Measurements from ENCODE around the gene CYSRT1. TPM values are rescaled to one million over a fixed set of nuclear protein-coding genes. Genes with fewer than 3 reads are reported as not detected.

CYSRT1 gene
- total and polyA plus RNA-seq, 2 donors (not counting 3 experiments of a cell fraction or from before 2014, with no cell fraction given) = 0.44 to 1.1 TPM

- Histone ChIP-seq H3K9me3 (replicated peaks; ENCODE audit: control insufficient read depth, insufficient read depth, low read length) (no peaks in the 10 kb centered on the region), H3K9me1 (replicated peaks; ENCODE audit: control insufficient read depth, extremely low read depth, insufficient read depth, low read length) (no peaks in the 10 kb centered on the region), H3K79me2 (ENCODE audit: control insufficient read depth, insufficient read depth, low read length) (no peaks in the 10 kb centered on the region), H3K4me1 (ENCODE audit: control insufficient read depth, extremely low read depth, insufficient read depth, low read length) (peaks cover 6% of the 10 kb centered on the region), H3K27ac (ENCODE audit: insufficient read depth, low read depth, low read length) (no peak overlapping the region), H3K9ac (replicated peaks; ENCODE audit: extremely low read depth, insufficient read depth, low read length) (no peak overlapping the region), H3K27me3 (ENCODE audit: control insufficient read depth in 2 of 2, insufficient read depth in 2 of 2, low read length in 2 of 2) (no peaks in the 10 kb centered on the region), H2AFZ (ENCODE audit: low read depth, low read length) (no peak overlapping the region), H4K20me1 (replicated peaks; ENCODE audit: control insufficient read depth, extremely low read depth, insufficient read depth, low read length) (no peaks in the 10 kb centered on the region), H3K4me3 (replicated peaks in 1 of 3; ENCODE audit: insufficient read depth in 1 of 3, low read depth in 1 of 3, low read length in 3 of 3) (no peak overlapping the region), H3K36me3 (ENCODE audit: control insufficient read depth in 2 of 2, extremely low read depth in 1 of 2, insufficient read depth in 2 of 2, low read length in 2 of 2) (peaks cover 0 to 4% of the 10 kb centered on the region in 2 experiments), H3K4me2 (ENCODE audit: insufficient read depth, low read length) (no peak overlapping the region)
- TF ChIP-seq FOS (IDR thresholded peaks at IDR 0.05; ENCODE audit: borderline replicate concordance, insufficient read depth, low read length) (no peak), MYC (IDR thresholded peaks at IDR 0.05; ENCODE audit: low read depth, low read length) (no peak), CTCF (IDR thresholded peaks at IDR 0.05; ENCODE audit: extremely low read depth in 1 of 2, insufficient read depth in 1 of 2, low read depth in 1 of 2, low read length in 2 of 2) (no peak), POLR2AphosphoS5 (IDR thresholded peaks at IDR 0.05; ENCODE audit: insufficient read depth, low read depth, low read length) (no peak), POLR2A (IDR thresholded peaks at IDR 0.05; ENCODE audit: low read depth, low read length) (no peak), MAX (IDR thresholded peaks at IDR 0.05; ENCODE audit: insufficient read depth, insufficient read length) (no peak), EZH2 (IDR thresholded peaks at IDR 0.05; ENCODE audit: borderline replicate concordance, low read depth, low read length, severe bottlenecking) (no peak), GATA2 (IDR thresholded peaks at IDR 0.05; ENCODE audit: insufficient read depth, insufficient read length, low read depth, low read length) (no peak), JUN (IDR thresholded peaks at IDR 0.05; ENCODE audit: borderline replicate concordance, insufficient read depth, insufficient read length, low read depth) (no peak)
- CTCF ChIA-PET = interaction anchor here (0.9 kb wide), 1 partner anchor 11 kb away, joined by 3 read pairs; the partner anchor contains the start of gene RNF224
- DNase-seq (ENCODE audit: low read depth, low spot score) (no peak), FAIRE-seq (no peak)
- BruUV-seq (replicated peaks) = no TSS peak
- dilution Hi-C loops (cut with MboI; ENCODE audit: extremely low pct_ligation_motif_present, low sequenced_read_pairs) = no loop called here
- intact Hi-C loops (cut with micrococcal nuclease) = no loop called here
- POLR2A ChIA-PET = no interaction called here
Observed at GRCh38 chr9:137216188-137216965, 8.6 kb upstream of the CYSRT1 start.
